ENCODE measurements around the gene COPS7A.
A peak's percentile ranks its signal among the peaks of the same experiment; 100 is the strongest.

COPS7A gene

DNA sequence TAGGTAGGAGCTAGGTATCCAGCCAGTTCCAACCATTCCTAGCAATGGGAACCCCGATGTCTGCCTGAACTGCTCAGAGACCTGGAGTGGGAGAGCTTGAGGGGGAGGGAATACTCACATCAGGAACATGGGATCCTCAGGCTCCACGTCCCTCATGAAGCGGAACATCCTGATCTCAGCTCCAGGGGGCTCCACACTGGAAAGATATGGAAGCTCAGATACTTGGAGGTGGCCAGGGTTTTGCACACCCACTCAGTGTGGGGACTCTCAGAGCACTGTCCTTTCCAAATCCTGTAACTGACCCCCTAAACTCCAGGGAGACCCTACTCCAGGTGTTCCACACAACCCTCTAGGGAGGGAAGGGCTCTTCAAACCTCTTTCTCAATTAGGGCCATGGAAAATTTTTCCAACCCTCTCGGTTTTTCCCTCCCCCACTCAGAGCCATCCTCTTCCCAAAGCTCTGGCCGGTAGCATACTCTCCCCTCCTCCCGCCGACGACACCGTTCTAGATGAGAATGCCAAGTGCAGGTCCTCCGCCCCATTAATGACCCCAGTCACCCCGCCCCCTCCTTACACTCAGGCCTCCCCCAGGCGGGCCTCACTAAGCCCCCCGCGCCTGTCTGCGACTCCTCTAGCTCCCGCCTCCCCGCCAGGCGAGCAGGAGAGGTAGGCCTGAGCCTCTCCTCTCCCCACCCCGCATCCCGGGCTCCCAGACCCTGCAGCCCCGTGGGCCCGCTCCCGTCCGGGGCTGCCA is 28.5 kb downstream of the COPS7A start:
- peak; percentile 33 to 58 for DNase-seq

DNA sequence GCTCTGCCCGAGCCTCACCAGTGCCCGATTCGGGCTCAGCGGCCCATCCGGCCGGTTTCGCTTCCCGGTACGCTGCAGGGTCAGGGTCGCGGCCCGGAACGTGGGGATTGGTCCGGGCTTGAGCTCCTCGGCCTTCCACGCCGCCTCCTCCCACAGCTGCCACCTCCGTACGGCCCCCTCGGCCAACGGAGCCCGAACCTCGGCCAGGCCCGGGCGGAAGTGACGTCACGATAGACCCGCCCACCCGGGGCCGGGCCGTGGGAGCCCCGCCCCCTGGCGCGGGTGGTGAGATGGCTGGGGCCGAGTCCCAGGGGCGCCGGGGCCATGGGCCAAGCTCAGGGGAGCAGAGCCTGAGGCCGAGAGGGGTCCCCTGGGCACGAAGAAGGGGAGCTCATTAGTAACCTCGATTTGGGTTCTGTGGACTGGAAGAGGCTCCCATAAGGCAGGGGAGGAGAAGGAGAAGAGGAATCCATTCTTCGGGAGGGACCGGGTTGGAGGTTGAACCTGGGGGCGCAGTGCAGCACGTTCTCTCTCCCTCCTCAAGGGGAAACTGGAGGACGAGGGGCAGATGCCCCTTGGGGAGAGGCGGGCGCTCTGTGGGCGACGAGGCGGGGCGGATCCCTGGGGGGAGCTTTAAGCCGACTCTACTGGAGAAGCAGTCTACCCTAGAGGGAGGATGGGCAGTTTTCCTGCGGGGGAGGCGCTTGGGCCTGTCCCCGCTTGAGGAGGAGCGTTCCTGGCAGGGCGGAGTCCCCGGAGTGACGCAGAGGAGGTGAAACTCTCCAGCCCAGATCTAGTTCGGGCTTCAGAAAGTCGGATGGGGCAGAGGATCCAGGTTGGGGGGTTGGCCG is 29.3 kb downstream of the COPS7A start, which contains the start of gene MLF2:
Gene MLF2 (minus strand): TSS at position 221 of the 851 bp plus-strand sequence. CDS start 807 bp downstream, outside the sequence.
- DNase-seq: peak; percentile 96 to 98

DNA sequence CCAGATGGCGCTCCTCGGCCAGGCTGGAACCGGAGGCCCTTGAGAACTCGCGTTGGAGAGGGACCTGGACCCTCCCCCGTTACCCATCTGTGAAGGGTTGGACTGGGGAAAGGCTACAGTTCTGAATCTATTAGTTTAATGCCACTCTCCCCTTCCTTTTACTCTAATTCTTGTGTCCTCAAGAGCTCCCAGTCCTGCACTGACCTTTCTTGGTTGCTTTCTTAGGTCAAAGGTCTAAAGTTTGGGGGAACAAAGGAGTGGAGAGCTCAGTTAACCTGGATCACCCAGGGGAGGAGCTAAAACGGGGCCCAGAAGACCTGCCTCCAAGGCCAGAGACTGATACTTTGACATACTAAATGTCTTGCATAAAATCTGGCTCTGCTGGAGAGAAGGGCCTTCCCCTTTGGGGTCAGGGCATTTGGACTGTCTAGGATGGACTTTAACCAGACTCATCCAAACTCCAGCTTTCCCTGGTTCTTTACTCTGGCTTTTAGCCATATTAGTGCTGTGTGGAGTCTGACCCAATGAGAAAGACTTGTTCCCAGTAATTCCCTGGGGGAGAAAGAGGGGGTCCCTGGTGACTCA is 30.0 kb downstream of the COPS7A start:
- DNase-seq: no peak

DNA sequence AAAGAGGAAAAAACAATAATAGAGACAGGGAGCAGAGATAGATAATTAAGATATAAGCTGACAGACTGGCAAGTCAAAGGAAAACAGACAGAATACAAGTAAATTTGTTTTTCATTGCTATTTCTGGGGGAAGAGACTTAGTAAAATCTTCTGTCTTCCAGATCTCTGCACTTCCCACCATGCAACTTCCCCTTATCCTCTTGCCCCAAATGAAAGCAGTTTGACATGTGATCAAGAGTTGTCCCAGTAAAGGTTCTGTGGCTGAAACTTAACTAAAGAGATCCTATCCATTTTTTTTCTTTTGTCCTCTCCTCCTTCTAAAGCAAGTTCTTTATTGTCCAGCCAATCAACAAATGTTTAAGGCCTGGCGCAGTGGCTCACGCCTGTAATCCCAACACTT is 30.6 kb downstream of the COPS7A start:
- no peak for DNase-seq

DNA sequence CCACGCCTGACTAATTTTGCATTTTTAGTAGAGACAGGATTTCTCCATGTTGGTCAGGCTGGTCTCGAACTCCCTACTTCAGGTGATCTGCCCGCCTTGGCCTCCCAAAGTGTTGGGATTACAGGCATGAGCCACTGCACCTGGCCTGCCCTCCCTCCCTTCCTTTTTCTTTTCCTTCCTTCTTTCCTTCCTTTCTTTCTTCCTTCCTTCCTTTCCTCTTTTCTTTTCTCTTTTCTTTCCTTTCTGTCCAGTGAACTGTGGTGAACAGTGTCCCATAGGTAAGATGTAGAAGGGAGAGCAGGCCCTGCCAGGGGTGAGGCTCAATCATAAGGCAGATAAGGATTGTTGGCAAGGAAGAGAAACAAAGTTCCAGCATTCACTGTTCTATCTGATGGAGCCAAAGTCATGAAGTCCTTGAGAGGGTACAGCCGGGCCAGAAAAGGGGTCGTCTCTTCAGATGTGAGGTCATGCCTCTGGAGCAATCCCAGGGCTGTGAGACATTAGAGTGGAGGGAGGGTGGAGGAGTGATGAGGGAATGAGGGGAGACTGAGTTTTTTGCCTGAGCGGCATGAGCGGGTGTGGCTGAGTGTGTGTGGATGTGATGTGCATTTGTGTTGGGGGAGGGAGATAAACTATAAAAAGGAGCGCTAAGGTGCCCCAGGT is 33.3 kb downstream of the COPS7A start:
- no peak for DNase-seq

DNA sequence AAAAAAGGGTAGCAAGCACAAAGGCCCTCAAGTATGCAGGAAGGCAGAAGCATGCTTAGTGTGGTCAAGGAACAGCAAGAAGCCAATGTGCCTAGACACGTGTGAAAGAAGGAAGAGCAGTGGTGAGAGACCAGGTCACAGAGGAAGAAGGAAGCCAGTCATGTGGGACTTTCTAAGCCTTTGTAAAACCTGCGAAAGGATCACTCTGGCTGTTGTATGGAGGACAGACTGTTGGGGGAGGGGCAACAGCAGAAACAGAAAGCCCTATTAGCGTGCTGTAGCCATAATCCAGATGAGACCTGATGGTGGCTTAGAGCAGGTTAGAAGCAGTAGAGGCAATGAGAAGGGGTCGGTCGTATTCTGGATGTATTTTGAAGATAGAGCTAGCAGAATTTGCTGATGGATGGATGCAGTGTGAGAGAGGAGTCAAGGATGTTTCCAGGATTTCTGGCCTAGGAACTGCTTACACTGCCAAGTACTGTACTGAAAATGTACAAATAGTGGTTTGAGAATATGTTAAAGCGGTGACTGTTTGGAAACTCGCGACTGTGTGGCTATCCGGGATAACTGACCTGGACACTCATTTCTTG is 34.8 kb downstream of the COPS7A start:
- DNase-seq: peak; percentile 11 to 49

DNA sequence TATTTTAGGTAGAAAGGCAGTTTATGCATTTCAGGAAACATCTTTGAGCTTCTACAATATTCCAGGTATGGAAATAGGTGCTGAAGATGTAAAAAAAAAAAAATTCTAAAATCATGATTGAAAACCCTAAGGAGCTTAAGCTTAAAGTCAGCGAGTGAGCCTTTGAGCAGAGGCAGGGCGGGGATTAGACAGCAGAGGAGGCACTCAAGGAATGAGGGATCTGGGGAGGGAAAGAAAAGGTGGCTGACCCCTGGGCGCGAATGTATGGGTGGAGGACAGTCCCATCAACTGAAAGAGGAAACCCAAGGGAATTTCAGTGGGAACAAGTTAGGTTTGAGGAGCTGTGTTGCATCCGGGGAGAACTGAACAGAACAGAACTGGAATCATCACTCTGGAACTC is 35.9 kb downstream of the COPS7A start:
- no peak for DNase-seq

DNA sequence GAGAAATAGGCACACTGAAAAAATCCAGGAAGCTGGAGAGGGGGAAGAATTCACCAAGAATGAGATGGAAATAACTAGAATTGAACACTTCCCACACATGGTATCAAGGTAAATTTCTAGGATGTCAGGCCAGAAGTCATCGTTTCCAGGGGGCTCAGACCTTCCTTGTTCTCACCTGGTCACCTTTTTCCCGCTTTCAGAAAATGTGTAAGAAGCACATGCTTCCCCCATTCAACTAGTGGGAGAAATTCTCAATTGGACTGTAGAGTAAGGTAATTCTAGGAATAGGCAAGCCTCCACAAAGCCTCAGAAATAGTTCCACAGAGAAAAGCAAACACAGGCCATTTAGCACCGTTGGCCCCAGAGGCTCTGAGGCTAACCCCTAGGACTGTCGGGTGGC is 39.5 kb downstream of the COPS7A start:
- no peak for DNase-seq

DNA sequence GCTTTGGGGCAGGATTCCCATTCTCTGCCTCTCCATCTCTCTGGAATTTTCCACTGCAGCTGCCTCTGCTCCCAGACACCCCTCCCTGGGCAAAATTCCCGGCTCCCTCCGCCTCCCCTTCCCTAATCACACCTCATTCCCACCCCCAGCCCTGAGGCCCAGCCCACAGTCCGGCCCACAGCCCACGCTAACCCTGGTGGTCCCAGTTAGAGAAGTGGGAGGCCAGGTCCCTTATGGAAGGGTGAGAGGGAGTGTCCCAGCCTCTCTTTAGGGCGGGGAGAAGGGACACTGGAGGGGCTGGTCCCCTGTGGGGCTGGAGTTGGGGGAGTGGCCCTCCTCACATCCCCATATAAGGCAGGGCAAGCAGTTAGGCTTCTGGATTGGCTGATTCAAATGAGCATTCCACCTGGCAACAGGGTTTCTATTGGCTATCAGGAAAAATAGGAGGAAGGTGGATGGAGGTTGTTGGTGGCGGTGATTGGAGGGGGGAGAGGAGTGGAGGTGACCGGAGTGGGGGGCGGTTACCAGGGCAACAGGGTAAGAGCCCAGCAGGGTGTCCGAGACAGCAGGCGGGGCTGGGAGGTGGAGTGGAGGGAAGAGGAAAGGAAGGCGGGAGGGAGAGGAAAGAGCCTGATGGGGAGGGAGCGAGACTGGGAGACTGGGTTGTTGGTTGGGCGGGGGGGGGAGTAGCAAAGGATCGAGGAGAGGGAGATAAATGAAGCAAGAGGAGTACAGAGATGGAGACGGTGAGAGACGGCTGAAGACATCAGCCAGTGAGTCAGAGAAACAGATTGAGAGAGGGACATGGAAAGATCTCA is 40.4 kb downstream of the COPS7A start:
- peak; percentile 99 for DNase-seq

DNA sequence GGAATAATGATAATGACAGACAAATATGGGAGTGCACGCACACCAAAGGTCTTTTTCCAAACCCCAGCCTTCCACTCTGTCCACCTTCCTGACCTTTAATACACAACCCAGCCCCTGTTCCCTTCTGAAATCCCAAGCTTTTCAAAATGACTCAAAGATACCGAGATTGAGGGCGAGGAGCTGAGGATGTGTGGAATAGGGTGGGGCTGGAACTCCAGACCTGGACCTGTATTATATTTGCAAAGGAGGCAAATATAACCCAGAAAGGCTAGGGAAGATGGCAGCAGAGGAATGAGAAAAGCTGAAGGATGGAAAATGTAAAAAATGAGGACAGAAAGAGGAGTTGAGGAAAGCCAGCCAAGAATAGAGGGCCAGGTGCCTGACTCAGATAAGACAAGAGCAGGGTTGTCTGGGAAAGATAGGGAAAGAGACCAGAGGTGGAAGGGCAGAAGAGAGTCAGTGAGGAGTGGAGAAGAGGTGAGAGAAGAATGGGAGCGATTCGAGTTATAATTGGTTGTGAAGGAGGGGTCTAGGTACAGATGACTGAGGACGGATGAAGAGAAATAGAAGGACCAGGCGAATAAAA is 41.3 kb downstream of the COPS7A start:
- peak; percentile 31 to 47 for DNase-seq

DNA sequence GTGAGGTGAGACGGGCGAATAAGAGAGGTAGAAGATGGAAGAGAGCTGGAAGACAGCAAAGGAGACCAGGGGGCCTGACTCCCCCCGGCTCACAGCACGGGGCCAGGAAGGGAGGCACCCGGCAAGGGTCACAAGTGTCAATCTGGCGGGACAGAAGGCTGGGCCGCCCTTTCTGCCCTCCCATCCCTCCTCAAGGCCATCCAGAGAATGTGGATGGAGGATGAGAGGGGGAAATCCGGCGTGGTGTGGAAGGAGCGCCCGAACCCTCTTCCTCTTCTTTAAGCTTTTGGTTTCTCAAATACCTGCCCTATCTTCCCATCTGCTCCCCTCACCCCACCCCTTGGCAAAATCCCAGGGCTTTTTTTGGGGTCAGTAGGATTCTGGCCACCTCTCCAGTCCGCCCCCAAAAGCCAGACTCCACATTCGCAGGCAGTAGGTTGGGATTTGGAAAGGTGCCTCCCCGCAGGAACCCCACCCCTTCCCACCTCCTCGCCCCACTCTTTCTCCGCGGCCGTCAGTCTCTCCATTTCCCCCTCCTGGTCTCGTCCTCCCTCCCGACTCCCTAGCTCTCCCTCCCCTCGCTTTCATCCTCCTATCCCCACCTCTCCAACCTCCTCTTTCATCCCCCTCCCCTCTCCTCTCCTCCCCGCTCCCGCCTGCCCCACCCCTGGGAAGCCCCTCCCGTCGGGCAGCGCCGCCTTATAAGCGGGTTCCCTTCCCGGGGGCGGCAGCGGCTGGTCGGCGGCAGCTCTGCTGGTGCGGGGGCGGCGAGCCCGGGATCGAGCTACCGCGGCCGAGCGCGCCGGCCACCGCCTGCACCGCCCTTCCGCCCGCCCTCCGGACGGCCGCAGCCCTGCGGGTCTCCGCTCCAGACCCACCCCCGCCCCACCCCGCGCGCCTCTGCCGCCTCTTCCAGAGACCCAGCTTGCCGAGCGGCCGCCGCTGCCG is 42.1 kb downstream of the COPS7A start, which contains the start of gene PTMS:
Gene PTMS (plus strand): TSS at position 730 of the 948 bp plus-strand sequence. CDS start 343 bp downstream, outside the sequence.
- peak; percentile 94 to 95 for DNase-seq

DNA sequence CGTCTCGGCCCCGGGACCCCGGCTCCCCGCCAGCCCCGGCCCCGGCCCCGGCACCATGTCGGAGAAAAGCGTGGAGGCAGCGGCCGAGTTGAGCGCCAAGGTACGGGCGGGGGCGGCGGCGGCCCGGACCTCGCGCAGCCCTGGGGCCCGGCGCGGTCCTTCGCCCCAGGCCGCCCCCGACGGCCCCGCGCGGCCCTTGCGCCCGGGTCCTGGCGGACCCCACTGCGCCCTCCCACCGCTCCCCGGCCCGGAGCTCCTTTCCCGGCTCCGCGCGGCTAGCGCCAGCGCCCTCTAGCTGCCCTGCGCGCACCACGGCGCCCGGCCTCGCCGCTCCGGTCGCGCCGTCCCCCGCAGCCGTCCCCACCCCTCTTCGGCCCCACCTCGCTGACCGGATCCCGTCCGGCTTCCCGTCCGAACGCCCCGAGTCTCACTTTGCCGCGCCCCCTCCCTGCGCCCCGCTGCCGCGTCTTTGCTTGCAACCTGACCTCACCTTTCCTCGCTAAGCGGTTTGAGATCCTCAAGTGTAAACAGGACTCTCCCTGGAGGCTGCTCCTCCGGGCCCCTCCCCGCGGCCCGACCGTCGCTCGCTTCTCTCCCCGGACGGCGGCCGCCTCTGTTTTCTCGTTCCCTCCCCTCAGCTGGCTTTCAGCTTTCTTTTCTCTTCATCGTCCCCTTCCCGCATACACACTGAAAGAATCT is 43.0 kb downstream of the COPS7A start:
- peak; percentile 5 to 44 for DNase-seq

DNA sequence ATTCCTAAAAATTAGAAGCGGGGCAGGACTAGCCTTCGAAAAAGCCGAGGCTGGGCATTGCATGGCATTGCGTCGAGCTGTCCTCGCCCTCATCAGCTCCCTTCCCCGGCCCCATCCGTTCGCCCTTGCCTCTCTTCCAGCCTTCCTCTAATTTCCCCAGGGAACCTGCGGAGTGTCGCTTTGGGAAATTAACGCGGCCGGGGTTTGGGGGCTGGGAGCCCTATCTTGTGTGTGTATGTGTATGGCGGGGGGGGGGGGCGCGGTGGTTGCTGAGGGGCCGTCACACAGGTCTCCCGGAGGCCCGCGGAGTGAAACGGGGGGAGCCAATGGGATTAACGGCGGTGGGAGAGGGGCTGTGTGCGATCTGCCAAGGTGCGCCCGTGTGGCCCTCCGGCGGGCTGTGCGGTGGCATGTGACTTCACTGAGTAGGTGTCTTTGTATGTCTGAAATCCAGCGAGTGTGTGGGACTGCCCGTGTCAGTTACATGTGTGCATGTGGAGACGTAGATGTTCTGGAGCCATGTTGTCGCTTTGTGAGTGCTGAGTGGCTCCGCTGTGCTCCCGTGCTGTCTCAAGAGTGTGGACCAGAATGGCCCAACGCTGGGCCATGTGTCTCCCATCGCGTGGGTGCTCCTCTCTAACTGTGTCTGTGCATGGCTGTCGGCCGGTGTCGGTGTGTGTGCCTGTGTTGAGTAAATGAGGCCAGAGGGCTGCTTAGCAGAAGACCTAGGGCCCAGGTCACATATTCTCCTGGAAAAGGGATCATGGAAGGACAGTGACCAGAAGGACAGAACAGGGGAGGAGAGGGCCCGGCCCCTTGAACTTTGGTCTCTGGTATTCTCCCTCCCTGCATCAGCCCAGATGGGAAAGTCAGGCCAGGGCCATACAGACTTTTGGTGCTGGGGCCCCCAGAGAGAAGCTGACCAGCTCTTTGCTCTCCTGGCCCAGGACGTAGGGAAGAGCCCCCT is 43.8 kb downstream of the COPS7A start:
- DNase-seq: peak; percentile 2 to 43

DNA sequence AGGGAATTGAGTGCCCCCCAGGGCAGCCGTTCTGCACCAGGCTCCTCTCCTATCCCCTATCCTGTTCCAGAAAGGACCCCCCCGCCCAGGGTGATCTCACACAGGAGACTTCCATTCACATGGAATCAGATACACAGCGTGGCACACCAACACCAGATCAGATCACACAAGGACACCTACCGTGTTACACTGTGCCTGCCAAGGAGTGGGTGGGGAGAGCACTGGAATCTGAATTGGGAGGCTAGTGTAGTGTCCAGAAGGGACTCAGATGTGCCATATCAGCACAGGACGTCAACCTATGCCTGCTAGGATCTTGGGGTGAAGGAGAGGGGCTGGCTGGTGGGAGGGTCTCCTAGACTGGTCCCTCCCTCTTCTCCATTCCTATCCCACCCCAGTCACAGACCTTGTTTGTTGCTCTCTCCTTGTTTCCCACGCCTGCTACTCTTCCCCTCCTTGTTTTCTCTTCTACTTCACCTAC is 44.6 kb downstream of the COPS7A start:
- DNase-seq: peak in 1 of 2 experiments; percentile 72

DNA sequence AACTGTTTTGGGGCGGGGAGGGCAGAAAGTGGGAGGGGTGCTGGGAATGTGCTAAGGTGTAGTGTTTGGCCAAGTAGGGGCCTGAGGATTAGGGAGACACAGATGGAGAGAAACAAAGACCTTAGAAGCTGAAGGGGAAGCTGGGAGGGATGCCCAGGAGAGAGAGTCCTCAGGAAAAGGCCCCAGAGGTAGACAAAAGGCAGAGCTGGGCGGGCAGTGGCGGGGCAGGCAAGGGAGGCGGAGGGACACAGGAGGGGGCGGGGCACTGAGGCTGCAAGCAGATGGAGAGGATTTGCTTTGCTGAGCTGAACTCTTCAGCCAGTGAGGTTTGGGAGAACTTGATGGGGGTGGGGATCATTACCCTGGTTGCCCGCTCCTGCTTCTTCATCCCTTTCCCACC is 45.1 kb downstream of the COPS7A start:
- DNase-seq: peak; percentile 90 to 91

DNA sequence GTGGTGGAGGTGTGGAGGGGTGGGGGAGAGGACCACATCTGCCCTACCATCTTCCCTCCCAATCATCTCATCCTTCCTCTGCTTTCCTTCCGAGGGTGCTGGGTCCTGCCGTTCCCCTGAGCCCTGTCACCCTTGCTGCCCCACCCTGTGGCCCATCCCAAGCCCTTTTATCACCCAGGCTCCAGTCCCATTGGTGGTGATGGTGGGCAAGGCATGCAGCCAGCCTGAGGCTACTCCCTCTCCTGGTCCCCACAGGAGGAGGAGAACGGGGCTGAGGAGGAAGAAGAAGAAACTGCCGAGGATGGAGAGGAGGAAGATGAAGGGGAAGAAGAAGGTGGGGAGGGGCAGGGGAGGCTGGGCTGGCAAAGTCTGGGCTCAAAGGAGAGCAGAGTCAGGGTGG is 45.8 kb downstream of the COPS7A start:
- DNase-seq: no peak

DNA sequence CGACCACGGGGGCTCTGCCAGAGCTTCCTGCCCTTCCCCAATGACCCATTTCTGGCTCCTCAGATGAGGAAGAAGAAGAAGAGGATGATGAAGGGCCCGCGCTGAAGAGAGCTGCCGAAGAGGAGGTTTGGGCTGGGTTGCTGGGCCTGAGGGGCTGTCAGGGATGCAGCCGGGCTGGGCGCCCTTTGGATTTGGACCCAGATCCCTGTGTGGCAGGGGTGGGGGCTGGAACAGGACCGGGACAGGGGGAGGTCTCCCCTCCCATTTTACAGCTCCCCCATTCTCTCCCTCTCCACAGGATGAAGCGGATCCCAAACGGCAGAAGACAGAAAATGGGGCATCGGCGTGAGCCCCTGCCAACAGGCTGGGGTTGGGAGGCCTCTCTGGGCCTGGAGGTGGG is 46.2 kb downstream of the COPS7A start:
- DNase-seq: no peak

DNA sequence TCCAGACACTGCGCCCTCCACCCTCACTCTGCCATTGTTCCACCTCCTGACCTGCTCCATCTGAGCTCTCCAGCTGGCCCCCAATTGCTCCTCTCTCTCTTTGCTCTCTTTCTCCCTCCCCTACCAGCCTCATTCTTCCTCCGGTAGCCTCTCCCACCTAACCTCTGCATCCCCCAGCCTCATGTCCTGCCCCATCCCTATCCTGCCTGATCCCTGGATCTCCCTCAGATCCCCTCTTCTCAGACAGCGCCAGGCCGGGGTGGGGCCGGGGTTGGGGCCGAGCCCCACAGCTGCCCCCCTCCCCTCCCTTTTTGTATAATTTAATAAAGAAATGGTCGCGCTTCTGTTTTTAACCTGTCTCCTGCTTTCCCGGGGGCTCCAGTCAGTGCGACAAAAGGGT is 46.8 kb downstream of the COPS7A start:
- no peak for DNase-seq
